ENCODE measurements around the gene PI4KB.

DNA sequence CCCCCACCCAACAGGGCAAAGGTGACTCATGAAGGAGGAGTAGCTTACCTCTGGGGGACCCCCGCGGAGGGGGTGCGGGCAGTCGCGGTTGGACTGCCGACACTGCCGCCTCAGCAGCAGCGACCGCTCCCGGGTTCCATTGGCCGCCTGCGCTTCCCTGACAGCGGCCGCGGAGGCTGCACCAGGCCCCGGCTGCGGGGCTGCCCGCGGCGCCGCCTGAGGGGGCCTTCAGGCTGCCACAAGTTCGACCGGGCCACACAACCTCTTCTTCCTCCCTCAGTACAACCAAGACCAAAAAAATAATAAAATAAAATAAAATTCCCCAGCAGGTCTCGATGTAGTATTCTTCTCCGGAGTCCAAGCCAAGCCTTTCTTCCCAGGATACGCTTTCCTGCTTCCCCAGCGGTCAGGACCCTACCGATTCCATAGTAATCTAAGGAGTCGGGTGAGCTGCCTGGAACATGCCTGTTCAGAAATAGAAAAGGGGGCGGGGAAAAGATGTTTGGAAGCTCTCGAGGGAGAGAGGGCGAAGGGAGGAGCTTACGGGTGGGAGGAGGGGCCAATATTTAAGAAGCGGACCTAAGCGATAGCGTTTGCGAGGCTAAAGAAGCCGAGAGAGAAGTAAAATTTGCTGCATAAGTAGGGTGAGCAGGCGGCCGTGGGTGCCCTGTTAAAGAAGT lies at the start of gene PI4KB:
- TF ChIP-seq, protein P1, sequence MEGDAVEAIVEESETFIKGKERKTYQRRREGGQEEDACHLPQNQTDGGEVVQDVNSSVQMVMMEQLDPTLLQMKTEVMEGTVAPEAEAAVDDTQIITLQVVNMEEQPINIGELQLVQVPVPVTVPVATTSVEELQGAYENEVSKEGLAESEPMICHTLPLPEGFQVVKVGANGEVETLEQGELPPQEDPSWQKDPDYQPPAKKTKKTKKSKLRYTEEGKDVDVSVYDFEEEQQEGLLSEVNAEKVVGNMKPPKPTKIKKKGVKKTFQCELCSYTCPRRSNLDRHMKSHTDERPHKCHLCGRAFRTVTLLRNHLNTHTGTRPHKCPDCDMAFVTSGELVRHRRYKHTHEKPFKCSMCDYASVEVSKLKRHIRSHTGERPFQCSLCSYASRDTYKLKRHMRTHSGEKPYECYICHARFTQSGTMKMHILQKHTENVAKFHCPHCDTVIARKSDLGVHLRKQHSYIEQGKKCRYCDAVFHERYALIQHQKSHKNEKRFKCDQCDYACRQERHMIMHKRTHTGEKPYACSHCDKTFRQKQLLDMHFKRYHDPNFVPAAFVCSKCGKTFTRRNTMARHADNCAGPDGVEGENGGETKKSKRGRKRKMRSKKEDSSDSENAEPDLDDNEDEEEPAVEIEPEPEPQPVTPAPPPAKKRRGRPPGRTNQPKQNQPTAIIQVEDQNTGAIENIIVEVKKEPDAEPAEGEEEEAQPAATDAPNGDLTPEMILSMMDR (IDR thresholded peaks at IDR 0.05), result peak in 3 of 4 experiments; percentile 7 to 18 (median 12)
- TF ChIP-seq POLR2A (IDR thresholded peaks at IDR 0.05), result peak; percentile 46 to 79
